Suprapubic skin (tissue), 4 donors: Measurements from ENCODE around the gene HOXC6. TPM values are rescaled to one million over a fixed set of nuclear protein-coding genes. Genes with fewer than 3 reads are reported as not detected.

Experiments
- DNase-seq, 2 donors: peaks; one replicate each; pipeline ENCODE4 v3.0.0-alpha.2; 2019; ENCODE audit warnings: low spot score in 2 of 2
- H3K27ac ChIP-seq: fragments of 200-600 bp; sonication (generic); one replicate; pipeline ENCODE4 v1.5.1; 2019
- H3K27me3 ChIP-seq: fragments of 200-600 bp; sonication (generic); one replicate; pipeline ENCODE4 v1.5.1; 2019
- H3K36me3 ChIP-seq: fragments of 200-600 bp; sonication (generic); one replicate; pipeline ENCODE4 v1.5.1; 2019
- H3K4me1 ChIP-seq: fragments of 200-600 bp; sonication (generic); one replicate; pipeline ENCODE4 v1.5.1; 2019
- H3K4me3 ChIP-seq: fragments of 200-600 bp; sonication (generic); one replicate; pipeline ENCODE4 v1.5.1; 2019; ENCODE audit warnings: mild to moderate bottlenecking
- H3K9me3 ChIP-seq: fragments of 200-600 bp; sonication (generic); one replicate; pipeline ENCODE4 v1.5.1; 2019
- CTCF ChIP-seq, 2 donors: fragments of 200-600 bp in 1 of 2; fragments of 450-650 bp in 1 of 2; sonication (generic) in 1 of 2; IDR thresholded peaks; one replicate each; pipeline ENCODE4 v1.5.1; 2016 to 2019; ENCODE audit warnings: antibody characterized with exemption in 2 of 2, mild to moderate bottlenecking in 1 of 2, moderate library complexity in 1 of 2
- EP300 ChIP-seq: sonication (generic); formaldehyde crosslinking; IDR thresholded peaks from one replicate; pipeline ENCODE4 v1.6.1; 2017; ENCODE audit warnings: antibody characterized with exemption
- POLR2A ChIP-seq, 2 donors: fragments of 450-650 bp; IDR thresholded peaks; one replicate each; pipeline ENCODE4 v1.6.1; 2017; ENCODE audit warnings: antibody characterized with exemption in 2 of 2, mild to moderate bottlenecking in 2 of 2, moderate library complexity in 2 of 2
- POLR2AphosphoS5 ChIP-seq, 3 donors: sonication (generic); formaldehyde crosslinking; IDR thresholded peaks; one replicate each; pipeline ENCODE4 v1.6.1; 2017; ENCODE audit warnings: antibody characterized with exemption in 3 of 3
- whole genome bisulfite sequencing: methylation state at CpG from one replicate; pipeline ENCODE4 v1.1.5; 2018; 5-methylcytosine and 5-hydroxymethylcytosine counted together
- total RNA-seq, 4 donors: library from RNA; depleted of rRNA; stranded (reverse); fragments of >200 nt; gene quantifications; one replicate each; pipeline ENCODE4 v1.1.0, GENCODE V29; 2016

Gene HOXC6
- total RNA-seq, 4 donors from 2014 or later: 0.98 to 6.2 (median 2.4) TPM

GRCh38 chr12:54014377-54015017 is 13.7 kb upstream of the HOXC6 start:
- Histone ChIP-seq H3K9me3 (no peaks in the 10 kb centered on the region), H3K27ac (peak overlapping the region; percentile 98), H3K36me3 (no peaks in the 10 kb centered on the region), H3K4me3 (peak overlapping the region; percentile 36), H3K4me1 (peaks cover 73% of the 10 kb centered on the region), H3K27me3 (peaks cover 17% of the 10 kb centered on the region)
- 41% methylated on average over 34 of the region's 36 CpGs for WGBS
- no peak for DNase-seq
- no peak for TF ChIP-seq POLR2A (IDR thresholded peaks at IDR 0.05)
- TF ChIP-seq CTCF (IDR thresholded peaks at IDR 0.05): no peak
- TF ChIP-seq POLR2AphosphoS5 (IDR thresholded peaks at IDR 0.05): peak in 1 of 3 donors; percentile 9
- no peak for TF ChIP-seq EP300

- TF ChIP-seq CTCF (IDR thresholded peaks at IDR 0.05) (no peak), EP300 (no peak), POLR2AphosphoS5 (IDR thresholded peaks at IDR 0.05) (no peak)
- WGBS: 67% methylated on average over 23 of the region's 23 CpGs
- Histone ChIP-seq H3K4me1 (peaks cover 75% of the 10 kb centered on the region), H3K9me3 (no peaks in the 10 kb centered on the region), H3K27me3 (peaks cover 17% of the 10 kb centered on the region), H3K36me3 (no peaks in the 10 kb centered on the region), H3K27ac (peak overlapping the region; percentile 98), H3K4me3 (peak overlapping the region; percentile 36)
- DNase-seq: no peak
These were observed 13.0 kb upstream of the HOXC6 start for GRCh38 chr12:54015018-54015931.

- WGBS: 12% methylated on average over 3 of the region's 3 CpGs
- Histone ChIP-seq H3K36me3 (no peaks in the 10 kb centered on the region), H3K27me3 (peaks cover 18% of the 10 kb centered on the region), H3K27ac (peak overlapping the region; percentile 98), H3K9me3 (no peaks in the 10 kb centered on the region), H3K4me3 (peak overlapping the region; percentile 78), H3K4me1 (peaks cover 78% of the 10 kb centered on the region)
- DNase-seq: no peak
- TF ChIP-seq POLR2AphosphoS5 (IDR thresholded peaks at IDR 0.05): no peak
- no peak for TF ChIP-seq EP300
- TF ChIP-seq CTCF (IDR thresholded peaks at IDR 0.05): no peak
- TF ChIP-seq POLR2A (IDR thresholded peaks at IDR 0.05): no peak
These were observed 12.2 kb upstream of the HOXC6 start for GRCh38 chr12:54016051-54016450.

- Histone ChIP-seq H3K4me3 (peak overlapping the region; percentile 78), H3K9me3 (no peaks in the 10 kb centered on the region), H3K27ac (peak overlapping the region; percentile 98), H3K36me3 (no peaks in the 10 kb centered on the region), H3K4me1 (peaks cover 79% of the 10 kb centered on the region), H3K27me3 (peaks cover 20% of the 10 kb centered on the region)
- no peak for TF ChIP-seq POLR2A (IDR thresholded peaks at IDR 0.05)
- TF ChIP-seq EP300: no peak
- no peak for TF ChIP-seq POLR2AphosphoS5 (IDR thresholded peaks at IDR 0.05)
- TF ChIP-seq CTCF (IDR thresholded peaks at IDR 0.05): no peak
- DNase-seq: no peak
- WGBS: 1% methylated on average over 25 of the region's 25 CpGs
These were observed 11.7 kb upstream of the HOXC6 start for GRCh38 chr12:54016478-54016964.
